OCI-M1 (cell line): ENCODE data around the gene CHP1.
"Not testable (repeated sequence)": the region's sequence is repeated elsewhere in the genome, so short reads cannot be mapped to it uniquely, and the experiment has no call there.

Source experiments
- DNase-seq: peaks from one replicate; lab custom pipeline; 2025; lab: John Stamatoyannopoulos, UW

The CHP1 gene

DNA sequence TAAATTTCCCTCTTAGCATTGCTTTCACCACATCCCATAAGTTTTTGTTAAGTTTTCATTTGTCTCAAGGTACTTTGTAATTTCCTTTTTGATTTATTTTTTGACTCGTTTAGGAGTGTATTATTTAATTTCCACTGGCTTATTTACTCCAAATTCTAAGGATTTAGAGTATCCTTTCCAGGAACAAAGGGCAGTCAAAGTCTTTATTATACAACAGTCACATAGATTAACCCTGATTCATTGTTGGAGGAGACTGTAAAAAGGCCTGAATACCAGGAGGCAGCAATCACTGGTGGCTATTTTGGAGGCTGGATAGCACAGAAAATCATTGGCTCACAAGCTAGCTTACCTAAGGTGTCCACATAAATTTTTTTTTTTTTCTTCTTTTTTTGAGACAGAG lies 61.5 kb downstream of the CHP1 start:
- no peak for DNase-seq

GRCh38 chr15:41301139-41301538 lies 70.1 kb downstream of the CHP1 start:
- DNase-seq: not testable (repeated sequence)

DNA sequence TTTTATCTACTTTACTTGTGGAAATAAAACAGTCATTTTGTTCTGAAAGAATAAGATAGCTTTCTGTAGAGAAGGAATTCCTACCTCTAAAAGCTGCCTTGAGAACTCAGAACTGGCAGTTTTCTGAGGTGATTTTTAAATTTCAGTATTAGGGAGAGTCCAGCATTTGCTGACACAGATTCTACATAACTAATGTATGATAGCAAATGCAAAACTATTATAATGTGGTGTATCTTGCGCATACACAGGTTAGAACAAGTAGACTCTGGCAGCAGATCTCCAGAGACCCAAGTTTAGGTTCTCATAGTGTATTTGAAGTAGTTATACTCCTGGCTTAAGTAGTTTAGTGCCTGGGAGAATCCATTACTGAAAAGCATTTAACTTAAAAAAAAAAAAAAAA lies 70.5 kb downstream of the CHP1 start:
- no peak for DNase-seq

- DNase-seq: peak; percentile 77
Measured at GRCh38 chr15:41304149-41304770, 73.2 kb downstream of the CHP1 start.

- no peak for DNase-seq
Measured at GRCh38 chr15:41307679-41308078, 76.6 kb downstream of the CHP1 start.

DNA sequence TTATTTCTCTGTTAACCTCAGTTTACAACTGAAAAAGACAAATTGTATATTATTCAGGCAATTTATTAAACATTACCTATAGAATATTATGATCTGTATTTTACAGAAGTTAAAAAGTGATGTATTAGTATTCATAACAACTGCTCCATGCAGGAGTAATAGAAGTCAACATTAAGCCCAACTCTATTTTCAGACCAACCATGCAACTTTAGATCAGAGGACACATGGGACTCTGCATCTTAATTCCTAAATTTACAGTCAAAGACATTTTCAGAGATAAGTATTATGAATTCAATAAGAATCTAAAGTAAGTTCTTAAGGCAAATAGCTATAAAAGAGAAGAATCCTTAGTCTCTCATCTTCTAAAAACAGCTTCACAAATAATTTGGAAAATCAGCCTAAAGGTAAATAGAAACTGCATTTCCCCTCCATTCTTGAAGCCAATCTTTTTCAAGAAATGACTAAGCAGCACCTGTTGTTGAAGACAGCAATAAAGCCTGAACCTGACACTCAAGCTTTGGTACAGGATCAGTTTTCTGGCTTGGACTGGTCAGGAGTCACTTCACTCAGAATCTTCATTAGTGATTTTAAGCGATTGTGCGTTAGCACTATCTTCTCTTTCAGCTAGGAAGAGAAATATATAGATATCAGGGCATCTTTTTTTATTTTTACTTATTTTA lies 78.3 kb downstream of the CHP1 start:
- DNase-seq: no peak

GRCh38 chr15:41320805-41321330 lies 89.8 kb downstream of the CHP1 start:
- DNase-seq: not testable (repeated sequence)

DNA sequence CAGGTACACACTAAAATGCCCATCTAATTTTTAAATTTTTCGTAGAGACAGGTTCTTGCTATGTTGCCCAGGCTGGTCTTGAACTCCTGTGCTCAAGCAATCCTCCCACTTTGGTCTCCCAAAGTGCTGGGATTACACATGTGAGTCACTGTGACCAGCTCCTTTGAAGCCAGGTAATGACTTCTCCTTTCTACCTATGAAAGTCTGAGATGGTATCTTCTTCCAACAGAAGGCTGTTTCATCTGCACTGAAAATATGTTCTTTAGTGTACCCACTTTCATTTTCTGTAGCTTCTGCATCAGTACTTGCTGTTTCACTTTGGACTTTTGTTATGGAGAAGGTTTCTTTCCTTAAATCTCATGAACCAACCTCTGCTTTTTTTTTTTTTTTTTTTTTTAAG lies 92.5 kb downstream of the CHP1 start:
- peak; percentile 5 for DNase-seq

GRCh38 chr15:41331281-41331680 lies 100.2 kb downstream of the CHP1 start:
- DNase-seq: no peak
